Measurements from ENCODE around the gene CFAP92.

Gene CFAP92

GRCh38 chr3:129007792-129008191, 13.9 kb upstream of the CFAP92 start:
- DNase-seq (ENCODE audit: low read depth) = no peak

GRCh38 chr3:129006864-129007263, 13.0 kb upstream of the CFAP92 start:
- DNase-seq (ENCODE audit: low read depth) = no peak

GRCh38 chr3:129005526-129006303, 11.8 kb upstream of the CFAP92 start:
- no peak for DNase-seq (ENCODE audit: low read depth)

GRCh38 chr3:129004639-129005295, 10.9 kb upstream of the CFAP92 start:
- no peak for DNase-seq (ENCODE audit: low read depth)

- DNase-seq (ENCODE audit: low read depth) = no peak
Measured at GRCh38 chr3:129003578-129004112, 9.8 kb upstream of the CFAP92 start.

- DNase-seq (ENCODE audit: low read depth) = no peak
Measured at GRCh38 chr3:129002573-129003569, 9.0 kb upstream of the CFAP92 start.

- no peak for DNase-seq (ENCODE audit: low read depth)
Measured at GRCh38 chr3:129001806-129002572, 8.1 kb upstream of the CFAP92 start.

GRCh38 chr3:129001101-129001805, 7.4 kb upstream of the CFAP92 start, which contains the start of gene EFCC1:
Gene EFCC1, plus strand, starts transcription at chr3:129001304. Its CDS starts 325 bp downstream, at chr3:129001629.
- DNase-seq (ENCODE audit: low read depth) = no peak

GRCh38 chr3:129000742-129001100, 6.8 kb upstream of the CFAP92 start:
- no peak for DNase-seq (ENCODE audit: low read depth)

- DNase-seq (ENCODE audit: low read depth) = no peak
Measured at GRCh38 chr3:128999102-128999501, 5.2 kb upstream of the CFAP92 start.

GRCh38 chr3:128998561-128998960, 4.7 kb upstream of the CFAP92 start:
- DNase-seq (ENCODE audit: low read depth) = no peak

GRCh38 chr3:128997486-128998133, 3.7 kb upstream of the CFAP92 start:
- DNase-seq (ENCODE audit: low read depth) = no peak

- no peak for DNase-seq (ENCODE audit: low read depth)
Measured at GRCh38 chr3:128996726-128997125, 2.9 kb upstream of the CFAP92 start.

- DNase-seq (ENCODE audit: low read depth) = no peak
Measured at GRCh38 chr3:128996200-128996599, 2.3 kb upstream of the CFAP92 start.

- DNase-seq (ENCODE audit: low read depth) = no peak
Measured at GRCh38 chr3:128995737-128996136, 1.9 kb upstream of the CFAP92 start.

GRCh38 chr3:128994581-128995546, 988 bp upstream of the CFAP92 start:
- no peak for DNase-seq (ENCODE audit: low read depth)

GRCh38 chr3:128994173-128994512, 267 bp upstream of the CFAP92 start:
- DNase-seq (ENCODE audit: low read depth) = no peak

GRCh38 chr3:128992926-128993460, 883 bp downstream of the CFAP92 start:
- no peak for DNase-seq (ENCODE audit: low read depth)

Data from stimulated activated CD8-positive, alpha-beta memory T cell treated with anti-CD3 and anti-CD28 coated beads, Interleukin-15, amount 100 ng/mL, for 1 hour (primary cell).